ENCODE data around the gene SAMD9L.

DNA sequence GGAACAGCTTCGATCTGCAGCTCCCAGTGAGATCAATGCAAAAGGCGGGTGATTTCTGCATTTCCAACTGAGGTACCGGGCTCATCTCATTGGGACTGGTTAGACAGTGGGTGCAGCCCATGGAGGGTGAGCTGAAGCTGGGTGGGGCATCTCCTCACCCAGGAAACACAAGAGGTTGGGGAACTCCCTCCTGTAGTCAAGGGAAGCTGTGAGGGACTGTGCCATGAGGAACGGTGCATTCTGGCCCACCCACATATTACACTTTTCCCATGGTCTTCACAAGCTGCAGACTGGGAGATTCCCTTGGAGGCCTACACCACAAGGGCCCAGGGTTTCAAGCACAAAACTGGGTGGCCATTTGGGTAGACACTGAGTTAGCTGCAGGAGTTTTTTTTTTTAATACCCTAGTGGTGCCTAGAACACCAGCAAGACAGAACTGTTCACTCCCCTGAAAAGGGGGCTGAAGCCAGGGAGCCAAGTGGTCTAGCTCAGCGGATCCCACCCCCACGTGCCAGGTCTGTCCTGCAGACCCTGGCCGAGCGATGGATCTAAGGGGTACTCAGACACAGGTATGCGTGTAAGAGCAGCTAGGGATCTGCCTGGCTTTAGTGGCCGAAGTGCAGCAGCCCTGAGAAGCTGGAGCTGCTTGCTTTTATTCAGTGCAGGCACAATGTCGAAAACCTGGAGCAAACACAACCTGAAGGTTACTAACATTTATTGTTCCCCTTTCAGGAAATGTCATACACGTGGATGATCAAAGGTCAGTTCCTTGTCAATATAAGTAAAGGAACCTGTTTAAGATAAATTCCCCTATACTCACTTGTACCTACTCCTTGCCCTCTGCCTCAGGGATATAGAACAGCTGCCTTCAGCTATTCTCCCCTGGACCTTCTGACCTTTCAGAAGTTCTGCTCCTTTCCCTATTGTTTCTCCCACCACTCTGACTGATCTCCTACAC, 27.3 kb downstream of the SAMD9L start:
- TF ChIP-seq, protein P1, sequence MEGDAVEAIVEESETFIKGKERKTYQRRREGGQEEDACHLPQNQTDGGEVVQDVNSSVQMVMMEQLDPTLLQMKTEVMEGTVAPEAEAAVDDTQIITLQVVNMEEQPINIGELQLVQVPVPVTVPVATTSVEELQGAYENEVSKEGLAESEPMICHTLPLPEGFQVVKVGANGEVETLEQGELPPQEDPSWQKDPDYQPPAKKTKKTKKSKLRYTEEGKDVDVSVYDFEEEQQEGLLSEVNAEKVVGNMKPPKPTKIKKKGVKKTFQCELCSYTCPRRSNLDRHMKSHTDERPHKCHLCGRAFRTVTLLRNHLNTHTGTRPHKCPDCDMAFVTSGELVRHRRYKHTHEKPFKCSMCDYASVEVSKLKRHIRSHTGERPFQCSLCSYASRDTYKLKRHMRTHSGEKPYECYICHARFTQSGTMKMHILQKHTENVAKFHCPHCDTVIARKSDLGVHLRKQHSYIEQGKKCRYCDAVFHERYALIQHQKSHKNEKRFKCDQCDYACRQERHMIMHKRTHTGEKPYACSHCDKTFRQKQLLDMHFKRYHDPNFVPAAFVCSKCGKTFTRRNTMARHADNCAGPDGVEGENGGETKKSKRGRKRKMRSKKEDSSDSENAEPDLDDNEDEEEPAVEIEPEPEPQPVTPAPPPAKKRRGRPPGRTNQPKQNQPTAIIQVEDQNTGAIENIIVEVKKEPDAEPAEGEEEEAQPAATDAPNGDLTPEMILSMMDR (conservative IDR thresholded peaks at IDR 0.05; ENCODE audit: low read depth, low read length) = no peak
- TF ChIP-seq MAFK (IDR thresholded peaks at IDR 0.05; ENCODE audit: low read depth, low read length) (no peak), POLR2A (IDR thresholded peaks at IDR 0.05; ENCODE audit: low read depth, low read length) (no peak), MAZ (IDR thresholded peaks at IDR 0.05; ENCODE audit: borderline replicate concordance, low read depth, low read length) (no peak), SMC3 (IDR thresholded peaks at IDR 0.05; ENCODE audit: low read depth, low read length) (no peak), CHD1 (IDR thresholded peaks at IDR 0.05; ENCODE audit: low read depth, low read length) (no peak), RAD21 (IDR thresholded peaks at IDR 0.05; ENCODE audit: low read length) (no peak), NFE2L2 (IDR thresholded peaks at IDR 0.05; ENCODE audit: low read depth, low read length) (no peak), CEBPB (IDR thresholded peaks at IDR 0.05; ENCODE audit: low read depth, low read length) (no peak), RFX5 (IDR thresholded peaks at IDR 0.05; ENCODE audit: low read depth, low read length) (no peak), MXI1 (IDR thresholded peaks at IDR 0.05; ENCODE audit: borderline replicate concordance, low read depth, low read length) (no peak)
- TF ChIP-seq, protein P2, sequence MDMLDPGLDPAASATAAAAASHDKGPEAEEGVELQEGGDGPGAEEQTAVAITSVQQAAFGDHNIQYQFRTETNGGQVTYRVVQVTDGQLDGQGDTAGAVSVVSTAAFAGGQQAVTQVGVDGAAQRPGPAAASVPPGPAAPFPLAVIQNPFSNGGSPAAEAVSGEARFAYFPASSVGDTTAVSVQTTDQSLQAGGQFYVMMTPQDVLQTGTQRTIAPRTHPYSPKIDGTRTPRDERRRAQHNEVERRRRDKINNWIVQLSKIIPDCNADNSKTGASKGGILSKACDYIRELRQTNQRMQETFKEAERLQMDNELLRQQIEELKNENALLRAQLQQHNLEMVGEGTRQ (IDR thresholded peaks at IDR 0.05; ENCODE audit: low read depth, low read length) = no peak
- TF ChIP-seq, protein P3, sequence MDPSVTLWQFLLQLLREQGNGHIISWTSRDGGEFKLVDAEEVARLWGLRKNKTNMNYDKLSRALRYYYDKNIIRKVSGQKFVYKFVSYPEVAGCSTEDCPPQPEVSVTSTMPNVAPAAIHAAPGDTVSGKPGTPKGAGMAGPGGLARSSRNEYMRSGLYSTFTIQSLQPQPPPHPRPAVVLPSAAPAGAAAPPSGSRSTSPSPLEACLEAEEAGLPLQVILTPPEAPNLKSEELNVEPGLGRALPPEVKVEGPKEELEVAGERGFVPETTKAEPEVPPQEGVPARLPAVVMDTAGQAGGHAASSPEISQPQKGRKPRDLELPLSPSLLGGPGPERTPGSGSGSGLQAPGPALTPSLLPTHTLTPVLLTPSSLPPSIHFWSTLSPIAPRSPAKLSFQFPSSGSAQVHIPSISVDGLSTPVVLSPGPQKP (IDR thresholded peaks at IDR 0.05; ENCODE audit: borderline replicate concordance, low read depth, low read length) = no peak

Data from IMR-90 (cell line).